ENCODE results near the gene COL13A1. TPM values are rescaled to one million over a fixed set of nuclear protein-coding genes. Genes with fewer than 3 reads are reported as not detected.

Gene COL13A1
- polyA plus RNA-seq, 1 of the 3 experiments (the other 2 are of a cell fraction), result 26.7 TPM

- H3K9me2 ChIP-seq, result no peaks in the 10 kb centered on the region
- 86% methylated on average over 8 of the region's 12 CpGs for WGBS (ENCODE audit: low lambda C conversion rate)
- DNase-seq, result no peak
- H3K27me3 ChIP-seq (ENCODE audit: insufficient read depth), result no peaks in the 10 kb centered on the region
- H3K27ac ChIP-seq (ENCODE audit: low read depth in 2 of 2, low read length in 1 of 2), result no peak overlapping the region
- H3K36me3 ChIP-seq (replicated peaks in 1 of 2; ENCODE audit: control insufficient read depth in 1 of 2, insufficient read depth in 2 of 2, low read length in 1 of 2), result no peaks in the 10 kb centered on the region
- TF ChIP-seq GABPA (IDR thresholded peaks at IDR 0.05; ENCODE audit: low read depth) (no peak), NRF1 (IDR thresholded peaks at IDR 0.05; ENCODE audit: low read depth, low read length) (no peak), NFIC (IDR thresholded peaks at IDR 0.05; ENCODE audit: borderline replicate concordance) (no peak), POLR2AphosphoS5 (IDR thresholded peaks at IDR 0.05; ENCODE audit: low read depth, low read length) (no peak), FOXJ3 (CRISPR knock-in tag; IDR thresholded peaks at IDR 0.05) (no peak), RXRA (IDR thresholded peaks at IDR 0.05; ENCODE audit: borderline replicate concordance, low read depth) (no peak), FOXM1 (IDR thresholded peaks at IDR 0.05; ENCODE audit: low read depth) (no peak), JUND (IDR thresholded peaks at IDR 0.05) (no peak), MAX (IDR thresholded peaks at IDR 0.05; ENCODE audit: low read depth) (no peak), SIN3A (IDR thresholded peaks at IDR 0.05; ENCODE audit: borderline replicate concordance, low read depth, low read length) (no peak), TCF12 (IDR thresholded peaks at IDR 0.05) (no peak), TEAD4 (IDR thresholded peaks at IDR 0.05; ENCODE audit: borderline replicate concordance, insufficient read depth) (no peak), ELF1 (IDR thresholded peaks at IDR 0.05) (no peak)
- TF ChIP-seq, protein P1, sequence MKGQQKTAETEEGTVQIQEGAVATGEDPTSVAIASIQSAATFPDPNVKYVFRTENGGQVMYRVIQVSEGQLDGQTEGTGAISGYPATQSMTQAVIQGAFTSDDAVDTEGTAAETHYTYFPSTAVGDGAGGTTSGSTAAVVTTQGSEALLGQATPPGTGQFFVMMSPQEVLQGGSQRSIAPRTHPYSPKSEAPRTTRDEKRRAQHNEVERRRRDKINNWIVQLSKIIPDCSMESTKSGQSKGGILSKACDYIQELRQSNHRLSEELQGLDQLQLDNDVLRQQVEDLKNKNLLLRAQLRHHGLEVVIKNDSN (IDR thresholded peaks at IDR 0.05; ENCODE audit: borderline replicate concordance, low read depth), result no peak
- TF ChIP-seq, protein P2, sequence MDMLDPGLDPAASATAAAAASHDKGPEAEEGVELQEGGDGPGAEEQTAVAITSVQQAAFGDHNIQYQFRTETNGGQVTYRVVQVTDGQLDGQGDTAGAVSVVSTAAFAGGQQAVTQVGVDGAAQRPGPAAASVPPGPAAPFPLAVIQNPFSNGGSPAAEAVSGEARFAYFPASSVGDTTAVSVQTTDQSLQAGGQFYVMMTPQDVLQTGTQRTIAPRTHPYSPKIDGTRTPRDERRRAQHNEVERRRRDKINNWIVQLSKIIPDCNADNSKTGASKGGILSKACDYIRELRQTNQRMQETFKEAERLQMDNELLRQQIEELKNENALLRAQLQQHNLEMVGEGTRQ (IDR thresholded peaks at IDR 0.05; ENCODE audit: borderline replicate concordance, low read depth, low read length), result no peak
- TF ChIP-seq, protein P3, sequence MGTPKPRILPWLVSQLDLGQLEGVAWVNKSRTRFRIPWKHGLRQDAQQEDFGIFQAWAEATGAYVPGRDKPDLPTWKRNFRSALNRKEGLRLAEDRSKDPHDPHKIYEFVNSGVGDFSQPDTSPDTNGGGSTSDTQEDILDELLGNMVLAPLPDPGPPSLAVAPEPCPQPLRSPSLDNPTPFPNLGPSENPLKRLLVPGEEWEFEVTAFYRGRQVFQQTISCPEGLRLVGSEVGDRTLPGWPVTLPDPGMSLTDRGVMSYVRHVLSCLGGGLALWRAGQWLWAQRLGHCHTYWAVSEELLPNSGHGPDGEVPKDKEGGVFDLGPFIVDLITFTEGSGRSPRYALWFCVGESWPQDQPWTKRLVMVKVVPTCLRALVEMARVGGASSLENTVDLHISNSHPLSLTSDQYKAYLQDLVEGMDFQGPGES (IDR thresholded peaks at IDR 0.05; ENCODE audit: low read depth, low read length), result no peak
- TF ChIP-seq, protein P4, sequence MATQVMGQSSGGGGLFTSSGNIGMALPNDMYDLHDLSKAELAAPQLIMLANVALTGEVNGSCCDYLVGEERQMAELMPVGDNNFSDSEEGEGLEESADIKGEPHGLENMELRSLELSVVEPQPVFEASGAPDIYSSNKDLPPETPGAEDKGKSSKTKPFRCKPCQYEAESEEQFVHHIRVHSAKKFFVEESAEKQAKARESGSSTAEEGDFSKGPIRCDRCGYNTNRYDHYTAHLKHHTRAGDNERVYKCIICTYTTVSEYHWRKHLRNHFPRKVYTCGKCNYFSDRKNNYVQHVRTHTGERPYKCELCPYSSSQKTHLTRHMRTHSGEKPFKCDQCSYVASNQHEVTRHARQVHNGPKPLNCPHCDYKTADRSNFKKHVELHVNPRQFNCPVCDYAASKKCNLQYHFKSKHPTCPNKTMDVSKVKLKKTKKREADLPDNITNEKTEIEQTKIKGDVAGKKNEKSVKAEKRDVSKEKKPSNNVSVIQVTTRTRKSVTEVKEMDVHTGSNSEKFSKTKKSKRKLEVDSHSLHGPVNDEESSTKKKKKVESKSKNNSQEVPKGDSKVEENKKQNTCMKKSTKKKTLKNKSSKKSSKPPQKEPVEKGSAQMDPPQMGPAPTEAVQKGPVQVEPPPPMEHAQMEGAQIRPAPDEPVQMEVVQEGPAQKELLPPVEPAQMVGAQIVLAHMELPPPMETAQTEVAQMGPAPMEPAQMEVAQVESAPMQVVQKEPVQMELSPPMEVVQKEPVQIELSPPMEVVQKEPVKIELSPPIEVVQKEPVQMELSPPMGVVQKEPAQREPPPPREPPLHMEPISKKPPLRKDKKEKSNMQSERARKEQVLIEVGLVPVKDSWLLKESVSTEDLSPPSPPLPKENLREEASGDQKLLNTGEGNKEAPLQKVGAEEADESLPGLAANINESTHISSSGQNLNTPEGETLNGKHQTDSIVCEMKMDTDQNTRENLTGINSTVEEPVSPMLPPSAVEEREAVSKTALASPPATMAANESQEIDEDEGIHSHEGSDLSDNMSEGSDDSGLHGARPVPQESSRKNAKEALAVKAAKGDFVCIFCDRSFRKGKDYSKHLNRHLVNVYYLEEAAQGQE (IDR thresholded peaks at IDR 0.05; ENCODE audit: low read depth, low read length), result no peak
- TF ChIP-seq, protein P5, sequence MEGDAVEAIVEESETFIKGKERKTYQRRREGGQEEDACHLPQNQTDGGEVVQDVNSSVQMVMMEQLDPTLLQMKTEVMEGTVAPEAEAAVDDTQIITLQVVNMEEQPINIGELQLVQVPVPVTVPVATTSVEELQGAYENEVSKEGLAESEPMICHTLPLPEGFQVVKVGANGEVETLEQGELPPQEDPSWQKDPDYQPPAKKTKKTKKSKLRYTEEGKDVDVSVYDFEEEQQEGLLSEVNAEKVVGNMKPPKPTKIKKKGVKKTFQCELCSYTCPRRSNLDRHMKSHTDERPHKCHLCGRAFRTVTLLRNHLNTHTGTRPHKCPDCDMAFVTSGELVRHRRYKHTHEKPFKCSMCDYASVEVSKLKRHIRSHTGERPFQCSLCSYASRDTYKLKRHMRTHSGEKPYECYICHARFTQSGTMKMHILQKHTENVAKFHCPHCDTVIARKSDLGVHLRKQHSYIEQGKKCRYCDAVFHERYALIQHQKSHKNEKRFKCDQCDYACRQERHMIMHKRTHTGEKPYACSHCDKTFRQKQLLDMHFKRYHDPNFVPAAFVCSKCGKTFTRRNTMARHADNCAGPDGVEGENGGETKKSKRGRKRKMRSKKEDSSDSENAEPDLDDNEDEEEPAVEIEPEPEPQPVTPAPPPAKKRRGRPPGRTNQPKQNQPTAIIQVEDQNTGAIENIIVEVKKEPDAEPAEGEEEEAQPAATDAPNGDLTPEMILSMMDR (IDR thresholded peaks at IDR 0.05), result no peak
- TF ChIP-seq, protein P6, sequence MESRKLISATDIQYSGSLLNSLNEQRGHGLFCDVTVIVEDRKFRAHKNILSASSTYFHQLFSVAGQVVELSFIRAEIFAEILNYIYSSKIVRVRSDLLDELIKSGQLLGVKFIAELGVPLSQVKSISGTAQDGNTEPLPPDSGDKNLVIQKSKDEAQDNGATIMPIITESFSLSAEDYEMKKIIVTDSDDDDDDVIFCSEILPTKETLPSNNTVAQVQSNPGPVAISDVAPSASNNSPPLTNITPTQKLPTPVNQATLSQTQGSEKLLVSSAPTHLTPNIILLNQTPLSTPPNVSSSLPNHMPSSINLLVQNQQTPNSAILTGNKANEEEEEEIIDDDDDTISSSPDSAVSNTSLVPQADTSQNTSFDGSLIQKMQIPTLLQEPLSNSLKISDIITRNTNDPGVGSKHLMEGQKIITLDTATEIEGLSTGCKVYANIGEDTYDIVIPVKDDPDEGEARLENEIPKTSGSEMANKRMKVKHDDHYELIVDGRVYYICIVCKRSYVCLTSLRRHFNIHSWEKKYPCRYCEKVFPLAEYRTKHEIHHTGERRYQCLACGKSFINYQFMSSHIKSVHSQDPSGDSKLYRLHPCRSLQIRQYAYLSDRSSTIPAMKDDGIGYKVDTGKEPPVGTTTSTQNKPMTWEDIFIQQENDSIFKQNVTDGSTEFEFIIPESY (IDR thresholded peaks at IDR 0.05; ENCODE audit: borderline replicate concordance, low read depth), result no peak
- H3K79me2 ChIP-seq (ENCODE audit: insufficient read depth), result no peaks in the 10 kb centered on the region
- peaks cover 0 to 24% of the 10 kb centered on the region in 2 experiments; a peak in 1 of 4 replicates for H3K4me1 ChIP-seq (ENCODE audit: control insufficient read depth in 1 of 2, insufficient read depth in 2 of 2, low read depth in 1 of 2, low read length in 1 of 2)
- CTCF ChIA-PET, result interaction anchor here (0.8 to 9.3 kb wide), 18 partner anchors 9 to 464 kb away, joined by 3 to 120 read pairs (median 4); partner anchors contain the start of gene TYSND1
- H3K9ac ChIP-seq, result no peak overlapping the region
- no peak overlapping the region for H3K4me2 ChIP-seq
- POLR2A ChIA-PET, result no interaction called here
- H2AFZ ChIP-seq (ENCODE audit: low read depth), result no peak overlapping the region
- H3K4me3 ChIP-seq (ENCODE audit: low read depth in 2 of 2, low read length in 1 of 2), result no peak overlapping the region
- no peaks in the 10 kb centered on the region for H3F3A ChIP-seq (replicated peaks; ENCODE audit: insufficient read depth)
- H3K9me3 ChIP-seq, result no peaks in the 10 kb centered on the region
- no peaks in the 10 kb centered on the region for H4K20me1 ChIP-seq (ENCODE audit: insufficient read depth)
Observed at GRCh38 chr10:69899727-69900595, 98.3 kb downstream of the COL13A1 start.

All from SK-N-SH (cell line).